Neural progenitor cell (in vitro differentiated cells): ENCODE measurements around the gene RAB24.

Experiments
- EZH2 ChIP-seq: fragments of 200-600 bp; sonication (generic); IDR thresholded peaks from 2 replicates; pipeline ENCODE4 v1.6.1; 2017; ENCODE audit warnings: antibody characterized with exemption, mild to moderate bottlenecking, moderate library complexity
- EZH2phosphoT487 ChIP-seq: fragments of 200-600 bp; sonication (generic); IDR thresholded peaks from 2 replicates; pipeline ENCODE4 v1.6.1; 2017; ENCODE audit warnings: antibody characterized with exemption
- TF ChIP-seq, protein P1 (sequence below): fragments of 200-600 bp; sonication (generic); IDR thresholded peaks from 2 replicates; pipeline ENCODE4 v1.5.1; 2017; ENCODE audit warnings: antibody characterized with exemption, mild to moderate bottlenecking

DNA sequence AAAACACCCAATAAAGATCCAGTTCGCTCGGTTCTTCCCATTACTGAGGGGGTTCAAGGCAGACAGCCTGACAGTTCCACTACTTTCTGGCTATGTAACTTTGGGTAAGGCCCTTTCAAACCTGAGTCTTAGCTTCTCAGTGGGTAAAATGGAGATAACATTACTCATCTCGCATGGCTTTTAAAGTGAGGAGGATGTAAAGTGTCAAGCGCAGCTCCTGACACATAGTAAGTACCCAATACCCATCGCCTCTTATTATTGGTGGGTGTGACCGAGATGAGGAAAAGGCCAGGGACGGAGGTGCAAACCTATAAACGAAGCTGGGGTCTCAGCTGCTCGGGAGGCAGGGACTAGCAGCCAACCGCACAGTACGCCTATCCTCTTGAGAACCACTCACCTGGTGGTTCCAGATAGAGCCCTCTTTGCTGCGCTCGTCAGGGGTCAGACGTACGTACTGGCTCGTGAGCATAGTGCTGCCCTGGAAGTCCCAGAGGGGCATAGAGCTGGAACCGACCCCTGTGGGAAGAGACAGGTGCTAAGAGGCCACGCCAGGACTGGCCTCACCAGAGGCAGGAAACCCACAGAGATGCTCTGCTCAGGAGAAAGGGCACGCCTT lies 47.4 kb upstream of the RAB24 start:
- TF ChIP-seq, protein P1, sequence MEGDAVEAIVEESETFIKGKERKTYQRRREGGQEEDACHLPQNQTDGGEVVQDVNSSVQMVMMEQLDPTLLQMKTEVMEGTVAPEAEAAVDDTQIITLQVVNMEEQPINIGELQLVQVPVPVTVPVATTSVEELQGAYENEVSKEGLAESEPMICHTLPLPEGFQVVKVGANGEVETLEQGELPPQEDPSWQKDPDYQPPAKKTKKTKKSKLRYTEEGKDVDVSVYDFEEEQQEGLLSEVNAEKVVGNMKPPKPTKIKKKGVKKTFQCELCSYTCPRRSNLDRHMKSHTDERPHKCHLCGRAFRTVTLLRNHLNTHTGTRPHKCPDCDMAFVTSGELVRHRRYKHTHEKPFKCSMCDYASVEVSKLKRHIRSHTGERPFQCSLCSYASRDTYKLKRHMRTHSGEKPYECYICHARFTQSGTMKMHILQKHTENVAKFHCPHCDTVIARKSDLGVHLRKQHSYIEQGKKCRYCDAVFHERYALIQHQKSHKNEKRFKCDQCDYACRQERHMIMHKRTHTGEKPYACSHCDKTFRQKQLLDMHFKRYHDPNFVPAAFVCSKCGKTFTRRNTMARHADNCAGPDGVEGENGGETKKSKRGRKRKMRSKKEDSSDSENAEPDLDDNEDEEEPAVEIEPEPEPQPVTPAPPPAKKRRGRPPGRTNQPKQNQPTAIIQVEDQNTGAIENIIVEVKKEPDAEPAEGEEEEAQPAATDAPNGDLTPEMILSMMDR, result no peak
- TF ChIP-seq EZH2 (no peak), EZH2phosphoT487 (no peak)
